HL-60 (cell line): ENCODE measurements around the gene LAMB3.

Source experiments
- TF ChIP-seq, protein P1 (sequence below): IDR thresholded peaks from one replicate; pipeline ENCODE4 v1.5.1; 2011; ENCODE audit warnings: low read length, control low read depth, inconsistent platforms; ENCODE audit not compliant: insufficient read depth
- TF ChIP-seq, protein P2 (sequence below): IDR thresholded peaks from 2 replicates; pipeline ENCODE4 v1.6.1; 2012; ENCODE audit warnings: low read depth; ENCODE audit not compliant: insufficient replicate concordance

DNA sequence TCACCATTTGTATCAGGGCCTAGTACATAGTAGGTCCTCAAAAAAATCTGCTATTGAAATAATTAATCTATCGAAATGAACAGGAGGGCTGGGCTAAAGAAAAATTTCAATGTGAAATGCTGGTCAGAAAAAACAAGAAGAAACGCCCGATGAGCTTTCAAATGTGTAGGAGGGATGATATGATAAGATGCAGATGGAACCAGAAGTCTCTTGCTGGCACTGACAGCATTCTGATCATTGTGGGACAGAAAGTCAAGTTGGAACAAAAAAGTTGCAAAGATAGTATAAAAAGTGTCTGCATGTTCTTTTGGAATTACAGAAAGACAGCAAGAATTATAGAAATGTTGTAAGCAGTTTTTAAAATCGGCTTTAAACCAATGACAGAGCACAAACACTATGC lies 34.1 kb upstream of the LAMB3 start:
- TF ChIP-seq, protein P1, sequence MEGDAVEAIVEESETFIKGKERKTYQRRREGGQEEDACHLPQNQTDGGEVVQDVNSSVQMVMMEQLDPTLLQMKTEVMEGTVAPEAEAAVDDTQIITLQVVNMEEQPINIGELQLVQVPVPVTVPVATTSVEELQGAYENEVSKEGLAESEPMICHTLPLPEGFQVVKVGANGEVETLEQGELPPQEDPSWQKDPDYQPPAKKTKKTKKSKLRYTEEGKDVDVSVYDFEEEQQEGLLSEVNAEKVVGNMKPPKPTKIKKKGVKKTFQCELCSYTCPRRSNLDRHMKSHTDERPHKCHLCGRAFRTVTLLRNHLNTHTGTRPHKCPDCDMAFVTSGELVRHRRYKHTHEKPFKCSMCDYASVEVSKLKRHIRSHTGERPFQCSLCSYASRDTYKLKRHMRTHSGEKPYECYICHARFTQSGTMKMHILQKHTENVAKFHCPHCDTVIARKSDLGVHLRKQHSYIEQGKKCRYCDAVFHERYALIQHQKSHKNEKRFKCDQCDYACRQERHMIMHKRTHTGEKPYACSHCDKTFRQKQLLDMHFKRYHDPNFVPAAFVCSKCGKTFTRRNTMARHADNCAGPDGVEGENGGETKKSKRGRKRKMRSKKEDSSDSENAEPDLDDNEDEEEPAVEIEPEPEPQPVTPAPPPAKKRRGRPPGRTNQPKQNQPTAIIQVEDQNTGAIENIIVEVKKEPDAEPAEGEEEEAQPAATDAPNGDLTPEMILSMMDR, result no peak
- TF ChIP-seq, protein P2, sequence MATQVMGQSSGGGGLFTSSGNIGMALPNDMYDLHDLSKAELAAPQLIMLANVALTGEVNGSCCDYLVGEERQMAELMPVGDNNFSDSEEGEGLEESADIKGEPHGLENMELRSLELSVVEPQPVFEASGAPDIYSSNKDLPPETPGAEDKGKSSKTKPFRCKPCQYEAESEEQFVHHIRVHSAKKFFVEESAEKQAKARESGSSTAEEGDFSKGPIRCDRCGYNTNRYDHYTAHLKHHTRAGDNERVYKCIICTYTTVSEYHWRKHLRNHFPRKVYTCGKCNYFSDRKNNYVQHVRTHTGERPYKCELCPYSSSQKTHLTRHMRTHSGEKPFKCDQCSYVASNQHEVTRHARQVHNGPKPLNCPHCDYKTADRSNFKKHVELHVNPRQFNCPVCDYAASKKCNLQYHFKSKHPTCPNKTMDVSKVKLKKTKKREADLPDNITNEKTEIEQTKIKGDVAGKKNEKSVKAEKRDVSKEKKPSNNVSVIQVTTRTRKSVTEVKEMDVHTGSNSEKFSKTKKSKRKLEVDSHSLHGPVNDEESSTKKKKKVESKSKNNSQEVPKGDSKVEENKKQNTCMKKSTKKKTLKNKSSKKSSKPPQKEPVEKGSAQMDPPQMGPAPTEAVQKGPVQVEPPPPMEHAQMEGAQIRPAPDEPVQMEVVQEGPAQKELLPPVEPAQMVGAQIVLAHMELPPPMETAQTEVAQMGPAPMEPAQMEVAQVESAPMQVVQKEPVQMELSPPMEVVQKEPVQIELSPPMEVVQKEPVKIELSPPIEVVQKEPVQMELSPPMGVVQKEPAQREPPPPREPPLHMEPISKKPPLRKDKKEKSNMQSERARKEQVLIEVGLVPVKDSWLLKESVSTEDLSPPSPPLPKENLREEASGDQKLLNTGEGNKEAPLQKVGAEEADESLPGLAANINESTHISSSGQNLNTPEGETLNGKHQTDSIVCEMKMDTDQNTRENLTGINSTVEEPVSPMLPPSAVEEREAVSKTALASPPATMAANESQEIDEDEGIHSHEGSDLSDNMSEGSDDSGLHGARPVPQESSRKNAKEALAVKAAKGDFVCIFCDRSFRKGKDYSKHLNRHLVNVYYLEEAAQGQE, result no peak
